GM18951 (cell line): Measurements from ENCODE around the gene NCCRP1.

Source experiments
- POLR2A ChIP-seq: IDR thresholded peaks from 4 replicates; pipeline ENCODE4 v1.6.1; 2011; ENCODE audit warnings: mild to moderate bottlenecking; ENCODE audit not compliant: insufficient read length, insufficient read depth; ENCODE audit errors: extremely low read depth
- in situ Hi-C: fragments of 300-500 bp; cut with MboI; formaldehyde crosslinking; loops from one replicate; pipeline ENCODE4 v1.12.0; 2022; ENCODE audit warnings: low sequenced_read_pairs, mixed read lengths, inconsistent platforms; ENCODE audit not compliant: unreplicated experiment

NCCRP1 gene

GRCh38 chr19:39177736-39178135 is 19.0 kb upstream of the NCCRP1 start:
- in situ Hi-C loops: no loop called here
- no peak for TF ChIP-seq POLR2A

- no peak for TF ChIP-seq POLR2A
- in situ Hi-C loops: no loop called here
Observed at GRCh38 chr19:39178296-39179006, 18.3 kb upstream of the NCCRP1 start.

GRCh38 chr19:39179754-39180153 is 17.0 kb upstream of the NCCRP1 start:
- in situ Hi-C loops: no loop called here
- TF ChIP-seq POLR2A: no peak

GRCh38 chr19:39180749-39181148 is 16.0 kb upstream of the NCCRP1 start:
- in situ Hi-C loops: no loop called here
- no peak for TF ChIP-seq POLR2A

- in situ Hi-C loops: no loop called here
- peak; percentile 18 for TF ChIP-seq POLR2A
Observed at GRCh38 chr19:39181500-39182173, 15.1 kb upstream of the NCCRP1 start.

- TF ChIP-seq POLR2A: no peak
- in situ Hi-C loops: no loop called here
Observed at GRCh38 chr19:39182174-39182505, 14.6 kb upstream of the NCCRP1 start.

- in situ Hi-C loops: no loop called here
- no peak for TF ChIP-seq POLR2A
Observed at GRCh38 chr19:39183104-39183503, 13.7 kb upstream of the NCCRP1 start.

- TF ChIP-seq POLR2A: no peak
- in situ Hi-C loops: no loop called here
Observed at GRCh38 chr19:39186391-39186790, 10.4 kb upstream of the NCCRP1 start.

- TF ChIP-seq POLR2A: no peak
- in situ Hi-C loops: no loop called here
Observed at GRCh38 chr19:39187552-39187943, 9.2 kb upstream of the NCCRP1 start.

GRCh38 chr19:39188960-39189359 is 7.8 kb upstream of the NCCRP1 start:
- in situ Hi-C loops: no loop called here
- no peak for TF ChIP-seq POLR2A

GRCh38 chr19:39190768-39191167 is 6.0 kb upstream of the NCCRP1 start:
- in situ Hi-C loops: no loop called here
- TF ChIP-seq POLR2A: no peak

- in situ Hi-C loops: no loop called here
- TF ChIP-seq POLR2A: no peak
Observed at GRCh38 chr19:39192846-39193245, 3.9 kb upstream of the NCCRP1 start.

GRCh38 chr19:39193803-39194202 is 3.0 kb upstream of the NCCRP1 start:
- no peak for TF ChIP-seq POLR2A
- in situ Hi-C loops: no loop called here

GRCh38 chr19:39194832-39195542 is 1.8 kb upstream of the NCCRP1 start:
- in situ Hi-C loops: no loop called here
- TF ChIP-seq POLR2A: no peak
